B cell (primary cell): ENCODE results near the gene SMIM21. TPM values are rescaled to one million over a fixed set of nuclear protein-coding genes. Genes with fewer than 3 reads are reported as not detected.

Experiments used
- ATAC-seq: fragments of 200-7000 bp; cut with Tn5 transposase; one replicate; pipeline ENCODE4 v1.10.0; 2021; ENCODE audit warnings: low read depth, mild to moderate bottlenecking, moderate number of reproducible peaks, moderate library complexity
- CTCF ChIA-PET: fragments of 350-600 bp; sonication (Branson Sonifier 250); formaldehyde crosslinking; loops from one replicate; lab custom pipeline; 2021; ENCODE audit warnings: antibody characterized with exemption, inconsistent platforms; lab: Charles Lee
- POLR2A ChIA-PET: fragments of 350-600 bp; sonication (Branson Sonifier 250); formaldehyde crosslinking; loops from one replicate; lab custom pipeline; 2021; ENCODE audit warnings: antibody characterized with exemption; lab: Charles Lee
- DNase-seq: peaks from one replicate; pipeline ENCODE4 v3.0.0; 2013
- H2AFZ ChIP-seq: 2 replicates; pipeline ENCODE4 v1.6.1; 2012; ENCODE audit warnings: mild to moderate bottlenecking, low read depth, low read length; ENCODE audit not compliant: insufficient read depth, poor library complexity, severe bottlenecking
- H3K27ac ChIP-seq, 2 donors: 1 replicate in 1 of 2; 2 replicates in 1 of 2; pipeline ENCODE4 v1.5.1; 2012 to 2013; ENCODE audit warnings: low read length in 2 of 2, mild to moderate bottlenecking in 2 of 2, moderate library complexity in 1 of 2
- H3K27me3 ChIP-seq, 4 experiments: fragments of 200-600 bp in 1 of 4; sonication (generic) in 1 of 4; replicated peaks in 1 of 4; 1 replicate in 2 of 4; 2 replicates in 2 of 4; pipeline versions ENCODE4 v1.6.1 to v1.7.0; 2013 to 2016; ENCODE audit warnings: low read length in 3 of 4, mild to moderate bottlenecking in 2 of 4, mixed read lengths in 1 of 4, moderate library complexity in 1 of 4; ENCODE audit not compliant: insufficient read depth in 4 of 4, control insufficient read depth in 3 of 4; ENCODE audit errors: control extremely low read depth in 1 of 4
- H3K36me3 ChIP-seq, 2 experiments: replicated peaks in 1 of 2; 1 replicate in 1 of 2; 2 replicates in 1 of 2; pipeline versions ENCODE4 v1.6.1 to v1.7.1; 2013; ENCODE audit warnings: low read length in 1 of 2; ENCODE audit not compliant: insufficient read depth in 2 of 2, control insufficient read depth in 1 of 2; ENCODE audit errors: control extremely low read depth in 1 of 2, extremely low read depth in 1 of 2
- H3K4me1 ChIP-seq, 2 donors: fragments of 200-600 bp in 1 of 2; sonication (generic) in 1 of 2; 1 replicate in 1 of 2; 2 replicates in 1 of 2; pipeline versions ENCODE4 v1.5.1 to v1.6.1; 2013 to 2017; ENCODE audit warnings: low read length in 2 of 2; ENCODE audit not compliant: control insufficient read depth in 2 of 2, insufficient read depth in 2 of 2
- H3K4me2 ChIP-seq: replicated peaks from 2 replicates; pipeline ENCODE3; 2012; ENCODE audit warnings: mild to moderate bottlenecking, low read depth, low read length; ENCODE audit not compliant: poor library complexity, severe bottlenecking
- H3K4me3 ChIP-seq, 5 experiments: fragments of 200-600 bp in 1 of 5; sonication (generic) in 1 of 5; 1 replicate in 3 of 5; 2 replicates in 2 of 5; pipeline versions ENCODE4 v1.5.1 to v1.7.0; 2011 to 2016; ENCODE audit warnings: low read length in 4 of 5, mild to moderate bottlenecking in 4 of 5, low read depth in 2 of 5, control low read depth in 1 of 5, moderate library complexity in 1 of 5; ENCODE audit not compliant: insufficient read depth in 1 of 5; ENCODE audit errors: control extremely low read depth in 1 of 5, extremely low read depth in 1 of 5
- H3K79me2 ChIP-seq: fragments of 200-600 bp; sonication (generic); one replicate; pipeline ENCODE4 v1.6.0; 2016; ENCODE audit warnings: low read length; ENCODE audit not compliant: control insufficient read depth, insufficient read depth
- H3K9ac ChIP-seq: fragments of 200-600 bp; sonication (generic); 2 replicates; pipeline ENCODE4 v1.6.1; 2017; ENCODE audit warnings: mild to moderate bottlenecking, low read length, moderate library complexity
- H3K9me3 ChIP-seq, 3 donors: one replicate each; pipeline versions ENCODE4 v1.6.1 to v1.7.1; 2013; ENCODE audit warnings: low read length in 2 of 3; ENCODE audit not compliant: control insufficient read depth in 2 of 3, insufficient read depth in 1 of 3; ENCODE audit errors: control extremely low read depth in 1 of 3
- H4K20me1 ChIP-seq: 2 replicates; pipeline ENCODE4 v1.6.0; 2012; ENCODE audit warnings: mild to moderate bottlenecking, low read length; ENCODE audit not compliant: insufficient read depth, control insufficient read depth, poor library complexity, severe bottlenecking
- H3K27ac Mint-ChIP-seq: one replicate; pipeline ENCODE4 v1.8.0; 2021; ENCODE audit warnings: mixed read lengths
- H3K27me3 Mint-ChIP-seq: one replicate; pipeline ENCODE4 v1.8.0; 2021; ENCODE audit warnings: mixed read lengths
- H3K4me1 Mint-ChIP-seq: one replicate; pipeline ENCODE4 v1.8.0; 2021; ENCODE audit warnings: mixed read lengths
- H3K4me3 Mint-ChIP-seq: one replicate; pipeline ENCODE4 v1.8.0; 2021; ENCODE audit warnings: mixed read lengths
- H3K9me3 Mint-ChIP-seq: one replicate; pipeline ENCODE4 v1.8.0; 2022; ENCODE audit warnings: mixed read lengths; ENCODE audit not compliant: insufficient read depth
- EZH2 ChIP-seq: IDR thresholded peaks from 2 replicates; pipeline ENCODE4 v1.6.1; 2012; ENCODE audit warnings: borderline replicate concordance, low read depth, mild to moderate bottlenecking, moderate library complexity, low read length; ENCODE audit not compliant: insufficient read depth, poor library complexity, severe bottlenecking
- WGBS: methylation state at CpG from one replicate; pipeline ENCODE4 v1.1.5; 2013; ENCODE audit warnings: missing lambda C conversion rate; ENCODE audit not compliant: insufficient coverage; 5-methylcytosine and 5-hydroxymethylcytosine counted together
- intact Hi-C: fragments of 100-400 bp; cut with micrococcal nuclease; formaldehyde crosslinking; loops from one replicate; pipeline ENCODE4 v1.10.0; 2022
- polyA plus RNA-seq: library from polyadenylated mRNA; depleted of rRNA; stranded (reverse); fragments of >200 nt; gene quantifications from 2 replicates; pipeline ENCODE4 v1.2.3, GENCODE V29; 2012
- total RNA-seq, 2 donors: library from RNA; stranded (reverse); fragments of 120-200 nt in 1 of 2; gene quantifications; 1 replicate in 1 of 2; 2 replicates in 1 of 2; pipeline versions ENCODE4 v1.2.3 to v1.2.4, GENCODE V29; 2013 to 2022
- TF ChIP-seq, protein P1 (sequence below): fragments of 200-600 bp; IDR thresholded peaks from one replicate; pipeline ENCODE4 v1.8.0; 2022; ENCODE audit warnings: antibody characterized with exemption, mild to moderate bottlenecking

The SMIM21 gene
- total and polyA plus RNA-seq, 2 donors (not counting 1 experiment from before 2014, with no cell fraction given), result not detected

DNA sequence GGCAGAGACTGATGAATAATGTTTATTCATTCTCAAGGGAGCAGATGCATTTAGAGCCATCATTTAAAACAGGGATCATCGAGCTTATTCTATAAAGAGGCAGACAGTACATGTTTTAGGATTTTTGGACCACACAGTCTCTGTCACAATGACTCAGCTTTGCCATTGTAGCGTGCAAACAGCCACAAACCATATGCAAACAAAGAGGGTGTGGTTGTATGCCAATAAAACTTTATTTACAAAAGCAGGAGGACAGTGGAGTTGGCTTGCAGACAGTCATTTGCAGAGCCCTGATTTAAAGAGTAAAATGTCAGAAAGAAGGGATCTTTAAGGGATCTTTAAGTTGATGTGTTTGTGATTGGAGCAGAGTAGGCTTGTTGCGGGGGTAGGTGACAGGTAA lies 51.5 kb downstream of the SMIM21 start:
- H3K4me3 ChIP-seq, result no peak overlapping the region
- no peaks in the 10 kb centered on the region for H4K20me1 ChIP-seq
- H3K4me1 Mint-ChIP-seq, result no peaks in the 10 kb centered on the region
- TF ChIP-seq EZH2, result no peak
- TF ChIP-seq, protein P1, sequence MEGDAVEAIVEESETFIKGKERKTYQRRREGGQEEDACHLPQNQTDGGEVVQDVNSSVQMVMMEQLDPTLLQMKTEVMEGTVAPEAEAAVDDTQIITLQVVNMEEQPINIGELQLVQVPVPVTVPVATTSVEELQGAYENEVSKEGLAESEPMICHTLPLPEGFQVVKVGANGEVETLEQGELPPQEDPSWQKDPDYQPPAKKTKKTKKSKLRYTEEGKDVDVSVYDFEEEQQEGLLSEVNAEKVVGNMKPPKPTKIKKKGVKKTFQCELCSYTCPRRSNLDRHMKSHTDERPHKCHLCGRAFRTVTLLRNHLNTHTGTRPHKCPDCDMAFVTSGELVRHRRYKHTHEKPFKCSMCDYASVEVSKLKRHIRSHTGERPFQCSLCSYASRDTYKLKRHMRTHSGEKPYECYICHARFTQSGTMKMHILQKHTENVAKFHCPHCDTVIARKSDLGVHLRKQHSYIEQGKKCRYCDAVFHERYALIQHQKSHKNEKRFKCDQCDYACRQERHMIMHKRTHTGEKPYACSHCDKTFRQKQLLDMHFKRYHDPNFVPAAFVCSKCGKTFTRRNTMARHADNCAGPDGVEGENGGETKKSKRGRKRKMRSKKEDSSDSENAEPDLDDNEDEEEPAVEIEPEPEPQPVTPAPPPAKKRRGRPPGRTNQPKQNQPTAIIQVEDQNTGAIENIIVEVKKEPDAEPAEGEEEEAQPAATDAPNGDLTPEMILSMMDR, result no peak
- no peak overlapping the region for H2AFZ ChIP-seq
- no peak for ATAC-seq
- WGBS, result 90% methylated on average over 2 of the region's 3 CpGs
- H3K79me2 ChIP-seq, result no peaks in the 10 kb centered on the region
- H3K4me1 ChIP-seq, result no peaks in the 10 kb centered on the region
- H3K4me3 Mint-ChIP-seq, result no peak overlapping the region
- CTCF ChIA-PET, result no interaction called here
- H3K4me2 ChIP-seq, result no peak overlapping the region
- no peak overlapping the region for H3K27ac Mint-ChIP-seq
- H3K27me3 ChIP-seq, result no peaks in the 10 kb centered on the region
- peaks cover 8% of the 10 kb centered on the region for H3K27me3 Mint-ChIP-seq
- no peaks in the 10 kb centered on the region for H3K36me3 ChIP-seq
- intact Hi-C loops, result no loop called here
- no peak overlapping the region for H3K27ac ChIP-seq
- POLR2A ChIA-PET, result no interaction called here
- H3K9me3 ChIP-seq, result no peaks in the 10 kb centered on the region
- DNase-seq, result no peak
- H3K9ac ChIP-seq, result no peak overlapping the region
- no peaks in the 10 kb centered on the region for H3K9me3 Mint-ChIP-seq

DNA sequence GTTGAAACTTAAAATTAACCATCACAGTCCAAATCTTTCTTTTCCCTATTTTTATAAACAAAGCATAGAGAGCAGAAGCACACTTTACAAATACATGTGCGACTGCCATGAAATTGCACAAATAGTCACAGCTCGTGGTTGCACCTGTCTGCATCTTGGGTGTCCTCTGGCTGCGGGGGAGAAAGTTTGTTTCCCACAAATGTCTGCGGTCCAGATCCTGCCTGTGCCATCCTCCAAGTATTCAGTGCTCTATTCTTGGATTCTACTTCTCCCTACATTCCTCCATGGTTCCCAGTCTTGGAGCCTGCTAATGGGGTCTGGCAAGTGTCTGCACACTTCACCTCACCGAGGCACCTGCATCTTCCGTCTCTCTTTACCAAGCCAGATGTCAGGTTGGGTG lies 52.2 kb downstream of the SMIM21 start:
- Histone ChIP-seq H3K4me2 (no peak overlapping the region), H3K4me1 (no peaks in the 10 kb centered on the region), H3K27me3 (no peaks in the 10 kb centered on the region), H4K20me1 (no peaks in the 10 kb centered on the region), H3K27ac (no peak overlapping the region), H3K4me3 (no peak overlapping the region), H3K79me2 (no peaks in the 10 kb centered on the region), H3K9ac (no peak overlapping the region), H3K36me3 (no peaks in the 10 kb centered on the region), H3K9me3 (no peaks in the 10 kb centered on the region), H2AFZ (no peak overlapping the region)
- TF ChIP-seq EZH2, result no peak
- TF ChIP-seq, protein P1, result no peak
- Mint-ChIP-seq H3K27me3 (peaks cover 8% of the 10 kb centered on the region), H3K4me1 (no peaks in the 10 kb centered on the region), H3K4me3 (no peak overlapping the region), H3K27ac (no peak overlapping the region), H3K9me3 (no peaks in the 10 kb centered on the region)
- no peak for DNase-seq
- 86% methylated on average over 4 of the region's 6 CpGs for WGBS
- intact Hi-C loops, result no loop called here
- ATAC-seq, result no peak
- ChIA-PET POLR2A (no interaction called here), CTCF (no interaction called here)
